HepG2 (cell line): ENCODE measurements around the gene MYCBP2. TPM values are rescaled to one million over a fixed set of nuclear protein-coding genes. Genes with fewer than 3 reads are reported as not detected.
A peak's percentile ranks its signal among the peaks of the same experiment; 100 is the strongest.

Experiments used
- ATAC-seq: fragments of 200-7000 bp; cut with Tn5 transposase; 3 replicates; pipeline ENCODE4 v1.9.1; 2020; ENCODE audit warnings: mild to moderate bottlenecking, moderate library complexity
- BruUV-seq: library from RNA; stranded (reverse); fragments of 400-500 nt; replicated peaks from 2 replicates; lab custom pipeline; 2021; lab: Mats Ljungman, UMichigan
- CTCF ChIA-PET: fragments of 300-600 bp; formaldehyde crosslinking; extraction: SDS; loops from one replicate; lab custom pipeline; 2021; ENCODE audit warnings: low total read pairs, inconsistent platforms, low intra/inter-chr PET ratio; lab: Yijun Ruan, JAX
- POLR2A ChIA-PET: fragments of 350-600 bp; sonication (Branson Sonifier 250); formaldehyde crosslinking; loops from one replicate; lab custom pipeline; 2020; ENCODE audit warnings: antibody characterized with exemption, inconsistent platforms; lab: Yijun Ruan, JAX
- DNase-seq: peaks from one replicate; pipeline ENCODE4 v3.0.0-alpha.2; 2015; ENCODE audit warnings: low spot score
- FAIRE-seq: peaks from 3 replicates; lab custom pipeline; 2011; peaks lifted over from hg19 to GRCh38; lab: Jason Lieb, UNC
- H2AFZ ChIP-seq: one replicate; pipeline ENCODE4 v1.6.1; 2011; ENCODE audit warnings: low read length, inconsistent platforms
- H3K27ac ChIP-seq: fragments of 300-600 bp; 3 replicates; pipeline ENCODE4 v1.8.0; 2011; ENCODE audit warnings: mixed run types, mild to moderate bottlenecking, mixed read lengths, low read length, inconsistent platforms; ENCODE audit not compliant: insufficient read depth; ENCODE audit errors: extremely low read length
- H3K27me3 ChIP-seq, 2 experiments: fragments of 200-600 bp in 1 of 2; 2 replicates in 1 of 2; 3 replicates in 1 of 2; pipeline versions ENCODE4 v1.6.0 to v1.8.0; 2011; ENCODE audit warnings: low read length in 2 of 2, mild to moderate bottlenecking in 2 of 2, moderate library complexity in 2 of 2, inconsistent platforms in 1 of 2; ENCODE audit not compliant: insufficient read depth in 2 of 2, control insufficient read depth in 1 of 2
- H3K36me3 ChIP-seq, 2 experiments: fragments of 200-600 bp in 1 of 2; replicated peaks in 1 of 2; 2 replicates in 1 of 2; 3 replicates in 1 of 2; pipeline versions ENCODE4 v1.5.1 to v1.8.0; 2011; ENCODE audit warnings: low read length in 2 of 2, inconsistent platforms in 1 of 2; ENCODE audit not compliant: insufficient read depth in 2 of 2, control insufficient read depth in 1 of 2
- H3K4me1 ChIP-seq: 2 replicates; pipeline ENCODE4 v1.5.1; 2012; ENCODE audit warnings: low read length, inconsistent platforms; ENCODE audit not compliant: insufficient read depth
- H3K4me2 ChIP-seq: 2 replicates; pipeline ENCODE4 v1.6.0; 2011; ENCODE audit warnings: low read depth, low read length, inconsistent platforms
- H3K4me3 ChIP-seq, 3 experiments: fragments of 200-600 bp in 1 of 3; sonication (generic), shearing (Covaris generic) in 1 of 3; replicated peaks in 1 of 3; 2 replicates each; pipeline ENCODE4 v1.5.1; 2011 to 2016; ENCODE audit warnings: low read length in 3 of 3, inconsistent platforms in 2 of 3, low read depth in 2 of 3, mild to moderate bottlenecking in 2 of 3, control low read depth in 1 of 3, mixed read lengths in 1 of 3; ENCODE audit not compliant: insufficient read depth in 1 of 3
- H3K79me2 ChIP-seq: one replicate; pipeline ENCODE4 v1.6.1; 2011; ENCODE audit warnings: low read length, inconsistent platforms; ENCODE audit not compliant: insufficient read depth
- H3K9ac ChIP-seq: 2 replicates; pipeline ENCODE4 v1.6.0; 2011; ENCODE audit warnings: mild to moderate bottlenecking, low read depth, low read length, inconsistent platforms; ENCODE audit not compliant: insufficient read depth
- H3K9me3 ChIP-seq: 2 replicates; pipeline ENCODE4 v1.5.1; 2012; ENCODE audit warnings: mild to moderate bottlenecking, low read length
- H4K20me1 ChIP-seq: 2 replicates; pipeline ENCODE4 v1.6.0; 2011; ENCODE audit warnings: inconsistent platforms, mild to moderate bottlenecking, low read length, moderate library complexity; ENCODE audit not compliant: insufficient read depth
- BHLHE40 ChIP-seq: IDR thresholded peaks from 2 replicates; pipeline ENCODE4 v1.6.1; 2011; ENCODE audit warnings: low read length, improper control_type of control experiment
- DBP ChIP-seq: sonication (generic); formaldehyde crosslinking; IDR thresholded peaks from 2 replicates; pipeline ENCODE4 v1.4.0; 2020; ENCODE audit warnings: missing genetic modification reagents; ENCODE audit errors: not compliant biosample characterization
- ELF3 ChIP-seq: IDR thresholded peaks from 2 replicates; pipeline ENCODE4 v1.6.1; 2016; ENCODE audit warnings: missing genetic modification reagents, missing compliant biosample characterization
- GLMP ChIP-seq: sonication (generic); formaldehyde crosslinking; IDR thresholded peaks from 2 replicates; pipeline ENCODE4 v1.9.0; 2021; ENCODE audit warnings: missing genetic modification reagents, mild to moderate bottlenecking, borderline replicate concordance
- HDAC1 ChIP-seq: sonication (generic); formaldehyde crosslinking; IDR thresholded peaks from 2 replicates; pipeline ENCODE4 v1.5.1; 2020; ENCODE audit warnings: mild to moderate bottlenecking, missing genetic modification reagents
- HIVEP1 ChIP-seq: sonication (generic); formaldehyde crosslinking; IDR thresholded peaks from 2 replicates; pipeline ENCODE4 v1.4.0; 2020; ENCODE audit warnings: mild to moderate bottlenecking, missing genetic modification reagents
- KDM4B ChIP-seq: sonication (generic); formaldehyde crosslinking; IDR thresholded peaks from 2 replicates; pipeline ENCODE4 v1.4.0; 2020; ENCODE audit warnings: missing genetic modification reagents
- KMT2A ChIP-seq: sonication (generic); formaldehyde crosslinking; IDR thresholded peaks from 2 replicates; pipeline ENCODE4 v1.4.0; 2020; ENCODE audit warnings: missing genetic modification reagents
- MIER2 ChIP-seq: IDR thresholded peaks from 2 replicates; pipeline ENCODE4 v1.6.1; 2016; ENCODE audit warnings: missing biosample characterization, missing genetic modification reagents
- MIER3 ChIP-seq: IDR thresholded peaks from 2 replicates; pipeline ENCODE4 v1.6.1; 2016; ENCODE audit warnings: missing compliant biosample characterization, borderline replicate concordance
- NPAS2 ChIP-seq: sonication (generic); formaldehyde crosslinking; IDR thresholded peaks from 2 replicates; pipeline ENCODE4 v1.8.0; 2022; ENCODE audit warnings: mild to moderate bottlenecking, missing genetic modification reagents, borderline replicate concordance
- POLR2AphosphoS5 ChIP-seq: IDR thresholded peaks from 2 replicates; pipeline ENCODE4 v1.6.1; 2012; ENCODE audit warnings: low read depth, low read length
- PRMT3 ChIP-seq: sonication (generic); formaldehyde crosslinking; IDR thresholded peaks from 2 replicates; pipeline ENCODE4 v1.8.1; 2022; ENCODE audit warnings: low read depth, mild to moderate bottlenecking, moderate library complexity, missing genetic modification reagents, borderline replicate concordance
- SRSF4 ChIP-seq: fragments of 200-400 bp; formaldehyde crosslinking; IDR thresholded peaks from one replicate; pipeline ENCODE4 v1.6.1; 2018; ENCODE audit warnings: mild to moderate bottlenecking, low read depth, low read length, moderate library complexity; ENCODE audit not compliant: poor library complexity, severe bottlenecking
- TCF7L2 ChIP-seq: IDR thresholded peaks from 2 replicates; pipeline ENCODE4 v1.6.1; 2011; ENCODE audit warnings: mild to moderate bottlenecking, low read depth, low read length, moderate library complexity
- TSC22D2 ChIP-seq: sonication (generic); formaldehyde crosslinking; IDR thresholded peaks from 2 replicates; pipeline ENCODE4 v1.5.1; 2020; ENCODE audit warnings: missing genetic modification reagents, mild to moderate bottlenecking, borderline replicate concordance
- WIZ ChIP-seq: sonication (generic); formaldehyde crosslinking; IDR thresholded peaks from 2 replicates; pipeline ENCODE4 v1.5.1; 2020; ENCODE audit warnings: mild to moderate bottlenecking, missing genetic modification reagents
- ZNF260 ChIP-seq: sonication (generic); formaldehyde crosslinking; IDR thresholded peaks from 2 replicates; pipeline ENCODE4 v1.4.0; 2020; ENCODE audit warnings: missing genetic modification reagents, low read depth, mild to moderate bottlenecking, borderline replicate concordance
- ZNF430 ChIP-seq: sonication (generic); formaldehyde crosslinking; IDR thresholded peaks from 2 replicates; pipeline ENCODE4 v1.9.0; 2021; ENCODE audit warnings: mild to moderate bottlenecking, missing genetic modification reagents
- ZNF580 ChIP-seq: IDR thresholded peaks from 2 replicates; pipeline ENCODE4 v1.6.1; 2016; ENCODE audit warnings: low read depth, borderline replicate concordance
- ZNF7 ChIP-seq: IDR thresholded peaks from 2 replicates; pipeline ENCODE4 v1.6.1; 2016; ENCODE audit warnings: missing biosample characterization, missing genetic modification reagents
- ZNF740 ChIP-seq: sonication (generic); formaldehyde crosslinking; IDR thresholded peaks from 2 replicates; pipeline ENCODE4 v1.4.0; 2020; ENCODE audit warnings: missing genetic modification reagents
- WGBS: methylation state at CpG from one replicate; pipeline ENCODE4 v1.1.6; 2017; ENCODE audit warnings: low lambda C conversion rate; 5-methylcytosine and 5-hydroxymethylcytosine counted together
- in situ Hi-C: cut with HindIII; loops from 2 replicates; pipeline ENCODE4 v1.10.0; 2017; ENCODE audit warnings: low pct_unique_long_range_greater_than_20kb; ENCODE audit not compliant: extremely low pct_ligation_motif_present
- intact Hi-C: fragments of 100-400 bp; cut with micrococcal nuclease; formaldehyde crosslinking; loops from one replicate; pipeline ENCODE4 v1.10.0; 2022; ENCODE audit not compliant: unreplicated experiment
- polyA plus RNA-seq, 8 experiments: library from polyadenylated mRNA; depleted of rRNA in 3 of 8; stranded (reverse) in 7 of 8; unstranded in 1 of 8; fragments of >200 nt; fragmentation: Illumina TruSeq in 4 of 8; extraction: Trizol in 4 of 8; gene quantifications; 2 replicates each; pipeline versions ENCODE4 v1.2.1 to v1.2.3, GENCODE V29; 2011 to 2016; ENCODE audit warnings: low read depth in 4 of 8, missing spikeins in 1 of 8, mixed read lengths in 1 of 8; ENCODE audit not compliant: insufficient read depth in 1 of 8
- total RNA-seq, 5 experiments: library from RNA; depleted of rRNA; stranded (reverse); fragments of >200 nt; fragmentation: Illumina TruSeq; extraction: Trizol; gene quantifications; 2 replicates each; pipeline ENCODE4 v1.2.3, GENCODE V29; 2016; ENCODE audit warnings: low read depth in 1 of 5

MYCBP2 gene
- total and polyA plus RNA-seq, 2 of the 13 experiments (the other 11 are each of a cell fraction or from before 2014, with no cell fraction given): 16.3 to 35.3 TPM

- Histone ChIP-seq H3K9me3 (no peaks in the 10 kb centered on the region), H2AFZ (peak overlapping the region; percentile 95), H3K4me2 (peak overlapping the region; percentile 88), H4K20me1 (peaks cover 8% of the 10 kb centered on the region), H3K79me2 (peaks cover 21% of the 10 kb centered on the region), H3K27ac (peak overlapping the region; percentile 56), H3K4me1 (peaks cover 33% of the 10 kb centered on the region), H3K36me3 (no peaks in the 10 kb centered on the region), H3K27me3 (peaks cover 0 to 4% of the 10 kb centered on the region in 2 experiments; a peak in 1 of 5 replicates), H3K4me3 (peak overlapping the region; percentile 62 to 78 (median 76)), H3K9ac (peak overlapping the region; percentile 52)
- ATAC-seq (peak; percentile 77), DNase-seq (peak; percentile 85), FAIRE-seq (peak; percentile 80)
- intact Hi-C loops (loop anchor here (2.0 to 10.0 kb wide), 3 partner anchors 149 to 368 kb away; partner anchors contain the start of genes FBXL3 and SLAIN1), in situ Hi-C loops (no loop called here)
- ChIA-PET POLR2A (no interaction called here), CTCF (no interaction called here)
- under 1% methylated on average over 27 of the region's 46 CpGs for WGBS
- BruUV-seq: no TSS peak
- TF ChIP-seq ZNF580 (CRISPR knock-in tag) (no peak), ZNF430 (CRISPR knock-in tag) (no peak), ELF3 (peak; percentile 50), BHLHE40 (no peak), DBP (CRISPR knock-in tag) (no peak), GLMP (CRISPR knock-in tag) (no peak), HDAC1 (CRISPR knock-in tag) (peak; percentile 51; the same call in 1 of the 2 replicates), HIVEP1 (CRISPR knock-in tag) (peak; percentile 66), KMT2A (CRISPR knock-in tag) (peak; percentile 78; the same call in 1 of the 2 replicates), ZNF7 (no peak), TSC22D2 (CRISPR knock-in tag) (no peak), NPAS2 (CRISPR knock-in tag) (no peak), SRSF4 (no peak), TCF7L2 (no peak), WIZ (CRISPR knock-in tag) (no peak), MIER3 (no peak), PRMT3 (CRISPR knock-in tag) (no peak), KDM4B (CRISPR knock-in tag) (no peak), ZNF260 (CRISPR knock-in tag) (no peak), MIER2 (no peak), ZNF740 (no peak), POLR2AphosphoS5 (peak; percentile 66)
Observed at GRCh38 chr13:77329133-77329910, 2.4 kb upstream of the MYCBP2 start.
